KMS-11 (cell line): ENCODE measurements around the gene STAC.
"Not testable (repeated sequence)": the region's sequence is repeated elsewhere in the genome, so short reads cannot be mapped to it uniquely, and the experiment has no call there.

Experiments used
- H2AFZ ChIP-seq: fragments of 200-600 bp; sonication (generic); 2 replicates; pipeline ENCODE4 v1.6.1; 2016; ENCODE audit warnings: antibody characterized with exemption, mixed run types, low read depth
- H3K27ac ChIP-seq: fragments of 200-600 bp; sonication (generic); 2 replicates; pipeline ENCODE4 v1.6.1; 2016; ENCODE audit warnings: mild to moderate bottlenecking, mixed run types
- H3K27me3 ChIP-seq: fragments of 200-600 bp; sonication (generic); 2 replicates; pipeline ENCODE4 v1.6.1; 2017; ENCODE audit warnings: mild to moderate bottlenecking, low read depth, mixed run types, moderate library complexity; ENCODE audit not compliant: insufficient read depth
- H3K36me3 ChIP-seq: fragments of 200-600 bp; sonication (generic); 2 replicates; pipeline ENCODE4 v1.6.1; 2017; ENCODE audit warnings: mild to moderate bottlenecking, mixed run types; ENCODE audit not compliant: insufficient read depth
- H3K4me1 ChIP-seq: fragments of 200-600 bp; sonication (generic); 2 replicates; pipeline ENCODE4 v1.6.1; 2016; ENCODE audit warnings: mild to moderate bottlenecking, low read depth, mixed run types; ENCODE audit not compliant: poor library complexity, severe bottlenecking
- H3K4me2 ChIP-seq: fragments of 200-600 bp; sonication (generic); 2 replicates; pipeline ENCODE4 v1.7.0; 2016; ENCODE audit warnings: mild to moderate bottlenecking, mixed run types
- H3K4me3 ChIP-seq: fragments of 200-600 bp; sonication (generic); IDR thresholded peaks from 2 replicates; pipeline ENCODE4 v1.6.1; 2017; ENCODE audit warnings: low read depth, low read length, mixed read lengths; ENCODE audit not compliant: insufficient read depth
- H3K79me2 ChIP-seq: fragments of 200-600 bp; sonication (generic); 2 replicates; pipeline ENCODE4 v1.6.1; 2016; ENCODE audit warnings: low read depth, mixed run types; ENCODE audit not compliant: insufficient read depth
- H3K9ac ChIP-seq: fragments of 200-600 bp; sonication (generic); 2 replicates; pipeline ENCODE4 v1.6.1; 2016; ENCODE audit warnings: mild to moderate bottlenecking, mixed run types
- H4K20me1 ChIP-seq: fragments of 200-600 bp; sonication (generic); 2 replicates; pipeline ENCODE4 v1.6.1; 2016; ENCODE audit warnings: mild to moderate bottlenecking, mixed run types; ENCODE audit not compliant: insufficient read depth
- CTCF ChIP-seq: fragments of 200-600 bp; sonication (generic); conservative IDR thresholded peaks from 2 replicates; pipeline ENCODE4 v1.6.1; 2017; ENCODE audit warnings: low read depth, mild to moderate bottlenecking, antibody characterized with exemption, low read length, moderate library complexity, mixed read lengths

The STAC gene

GRCh38 chr3:36451816-36452215 is 71.5 kb downstream of the STAC start:
- Histone ChIP-seq H3K4me2 (no peak overlapping the region), H3K27me3 (no peaks in the 10 kb centered on the region), H3K4me3 (no peak overlapping the region), H3K27ac (no peak overlapping the region), H3K36me3 (no peaks in the 10 kb centered on the region), H3K4me1 (no peaks in the 10 kb centered on the region), H2AFZ (no peak overlapping the region), H3K79me2 (no peaks in the 10 kb centered on the region), H3K9ac (no peak overlapping the region), H4K20me1 (no peaks in the 10 kb centered on the region)
- no peak for TF ChIP-seq CTCF

GRCh38 chr3:36453213-36453612 is 72.9 kb downstream of the STAC start:
- H3K4me1 ChIP-seq, H3K79me2 ChIP-seq, H3K27me3 ChIP-seq, H2AFZ ChIP-seq, H3K36me3 ChIP-seq, H3K4me2 ChIP-seq, H4K20me1 ChIP-seq, H3K9ac ChIP-seq, H3K4me3 ChIP-seq, H3K27ac ChIP-seq: not testable (repeated sequence)

GRCh38 chr3:36453896-36454295 is 73.6 kb downstream of the STAC start:
- H3K27ac ChIP-seq, H3K36me3 ChIP-seq, H3K4me1 ChIP-seq, H4K20me1 ChIP-seq, H3K9ac ChIP-seq, H3K79me2 ChIP-seq, H3K27me3 ChIP-seq, H2AFZ ChIP-seq, H3K4me2 ChIP-seq, H3K4me3 ChIP-seq: not testable (repeated sequence)

GRCh38 chr3:36455406-36455805 is 75.1 kb downstream of the STAC start:
- Histone ChIP-seq H3K4me3 (no peak overlapping the region), H2AFZ (no peak overlapping the region), H4K20me1 (no peaks in the 10 kb centered on the region), H3K36me3 (no peaks in the 10 kb centered on the region), H3K27ac (no peak overlapping the region), H3K9ac (no peak overlapping the region), H3K4me2 (no peak overlapping the region), H3K4me1 (no peaks in the 10 kb centered on the region), H3K79me2 (no peaks in the 10 kb centered on the region), H3K27me3 (no peaks in the 10 kb centered on the region)
- TF ChIP-seq CTCF: no peak

- H3K4me3 ChIP-seq: no peak overlapping the region
- H3K9ac ChIP-seq: no peak overlapping the region
- no peaks in the 10 kb centered on the region for H4K20me1 ChIP-seq
- H3K27ac ChIP-seq: no peak overlapping the region
- no peak for TF ChIP-seq CTCF
- H3K79me2 ChIP-seq: no peaks in the 10 kb centered on the region
- no peaks in the 10 kb centered on the region for H3K27me3 ChIP-seq
- H3K36me3 ChIP-seq: no peaks in the 10 kb centered on the region
- H3K4me1 ChIP-seq: no peaks in the 10 kb centered on the region
- H3K4me2 ChIP-seq: no peak overlapping the region
- no peak overlapping the region for H2AFZ ChIP-seq
Observed at GRCh38 chr3:36456784-36457183, 76.5 kb downstream of the STAC start.

GRCh38 chr3:36457667-36458066 is 77.4 kb downstream of the STAC start:
- H3K79me2 ChIP-seq: no peaks in the 10 kb centered on the region
- no peak overlapping the region for H3K4me2 ChIP-seq
- no peaks in the 10 kb centered on the region for H3K27me3 ChIP-seq
- H3K4me3 ChIP-seq: no peak overlapping the region
- no peaks in the 10 kb centered on the region for H3K4me1 ChIP-seq
- no peak overlapping the region for H2AFZ ChIP-seq
- no peaks in the 10 kb centered on the region for H3K36me3 ChIP-seq
- no peak overlapping the region for H3K27ac ChIP-seq
- H3K9ac ChIP-seq: no peak overlapping the region
- no peak for TF ChIP-seq CTCF
- no peaks in the 10 kb centered on the region for H4K20me1 ChIP-seq
